Keratinocyte (primary cell): Measurements from ENCODE around the gene STKLD1. TPM values are rescaled to one million over a fixed set of nuclear protein-coding genes. Genes with fewer than 3 reads are reported as not detected.

Experiments used
- DNase-seq: peaks from one replicate; pipeline ENCODE4 v3.0.0-alpha.2; 2011; ENCODE audit warnings: low read depth, missing footprints, low spot score
- FAIRE-seq: peaks from 2 replicates; lab custom pipeline; 2011; peaks lifted over from hg19 to GRCh38; lab: Jason Lieb, UNC
- H2AFZ ChIP-seq: 2 replicates; pipeline ENCODE4 v1.6.0; 2012; ENCODE audit warnings: low read length, control low read depth, inconsistent platforms; ENCODE audit not compliant: control insufficient read depth
- H3K27ac ChIP-seq: 2 replicates; pipeline ENCODE4 v1.5.1; 2011; ENCODE audit warnings: low read length; ENCODE audit not compliant: control insufficient read depth, insufficient read depth
- H3K27me3 ChIP-seq: 3 replicates; pipeline ENCODE4 v1.6.0; 2011; ENCODE audit warnings: low read length; ENCODE audit not compliant: control insufficient read depth, insufficient read depth; ENCODE audit errors: extremely low read depth
- H3K36me3 ChIP-seq, 2 experiments: 2 replicates in 1 of 2; 3 replicates in 1 of 2; pipeline ENCODE4 v1.5.1; 2011; ENCODE audit warnings: low read length in 2 of 2, mild to moderate bottlenecking in 1 of 2; ENCODE audit not compliant: control insufficient read depth in 2 of 2, insufficient read depth in 2 of 2; ENCODE audit errors: extremely low read depth in 1 of 2
- H3K4me1 ChIP-seq: 3 replicates; pipeline ENCODE4 v1.5.1; 2011; ENCODE audit warnings: low read length; ENCODE audit not compliant: control insufficient read depth, insufficient read depth; ENCODE audit errors: extremely low read depth
- H3K4me2 ChIP-seq: 3 replicates; pipeline ENCODE4 v1.6.0; 2011; ENCODE audit warnings: low read depth, low read length; ENCODE audit not compliant: control insufficient read depth, insufficient read depth; ENCODE audit errors: extremely low read depth
- H3K4me3 ChIP-seq, 3 experiments: fragments of 200-600 bp in 1 of 3; sonication (generic) in 1 of 3; 2 replicates in 2 of 3; 3 replicates in 1 of 3; pipeline ENCODE4 v1.5.1; 2011 to 2016; ENCODE audit warnings: low read length in 3 of 3, mild to moderate bottlenecking in 3 of 3, control low read depth in 2 of 3, inconsistent platforms in 1 of 3, low read depth in 1 of 3, mixed read lengths in 1 of 3, mixed run types in 1 of 3, moderate library complexity in 1 of 3; ENCODE audit not compliant: control insufficient read depth in 2 of 3, insufficient read depth in 2 of 3; ENCODE audit errors: extremely low read depth in 1 of 3
- H3K79me2 ChIP-seq: 2 replicates; pipeline ENCODE4 v1.6.0; 2012; ENCODE audit warnings: low read length; ENCODE audit not compliant: control insufficient read depth, insufficient read depth
- H3K9ac ChIP-seq: 3 replicates; pipeline ENCODE4 v1.6.0; 2011; ENCODE audit warnings: low read length; ENCODE audit not compliant: control insufficient read depth, insufficient read depth; ENCODE audit errors: extremely low read depth
- H3K9me1 ChIP-seq: 3 replicates; pipeline ENCODE4 v1.6.0; 2011; ENCODE audit warnings: low read length; ENCODE audit not compliant: control insufficient read depth, insufficient read depth; ENCODE audit errors: extremely low read depth
- H3K9me3 ChIP-seq: 2 replicates; pipeline ENCODE4 v1.5.1; 2012; ENCODE audit warnings: low read depth, low read length; ENCODE audit not compliant: control insufficient read depth
- H4K20me1 ChIP-seq: 3 replicates; pipeline ENCODE4 v1.6.0; 2011; ENCODE audit warnings: low read length; ENCODE audit not compliant: control insufficient read depth, insufficient read depth; ENCODE audit errors: extremely low read depth
- EZH2 ChIP-seq: IDR thresholded peaks from one replicate; pipeline ENCODE4 v1.6.1; 2012; ENCODE audit warnings: inconsistent platforms, mild to moderate bottlenecking, low read length, moderate library complexity
- dilution Hi-C: fragments of 300-500 bp; cut with MboI; formaldehyde crosslinking; loops from one replicate; pipeline ENCODE4 v1.7.0; 2020; ENCODE audit warnings: low sequenced_read_pairs; ENCODE audit not compliant: extremely low pct_ligation_motif_present
- polyA plus RNA-seq, 5 experiments: library from polyadenylated mRNA; depleted of rRNA in 3 of 5; stranded (reverse) in 3 of 5; stranded (forward) in 1 of 5; unstranded in 1 of 5; fragments of >200 nt; gene quantifications; 1 replicate in 1 of 5; 2 replicates in 3 of 5; 3 replicates in 1 of 5; pipeline versions ENCODE4 v1.2.1 to v1.2.3, GENCODE V29; 2011 to 2012; ENCODE audit warnings: missing spikeins in 2 of 5, low read depth in 1 of 5, low replicate concordance in 1 of 5
- TF ChIP-seq, protein P1 (sequence below), 3 experiments: IDR thresholded peaks in 1 of 3; conservative IDR thresholded peaks in 1 of 3; optimal IDR thresholded peaks in 1 of 3; 2 replicates in 2 of 3; 3 replicates in 1 of 3; pipeline versions ENCODE3 to v1.5.1; 2011; ENCODE audit warnings: low read length in 3 of 3, mild to moderate bottlenecking in 3 of 3, moderate library complexity in 2 of 3, control low read depth in 1 of 3, inconsistent platforms in 1 of 3; ENCODE audit not compliant: insufficient read depth in 2 of 3; ENCODE audit errors: extremely low read depth in 1 of 3

The STKLD1 gene
- polyA plus RNA-seq, 1 donor (not counting 4 experiments of a cell fraction or from before 2014, with no cell fraction given): 0.77 TPM

DNA sequence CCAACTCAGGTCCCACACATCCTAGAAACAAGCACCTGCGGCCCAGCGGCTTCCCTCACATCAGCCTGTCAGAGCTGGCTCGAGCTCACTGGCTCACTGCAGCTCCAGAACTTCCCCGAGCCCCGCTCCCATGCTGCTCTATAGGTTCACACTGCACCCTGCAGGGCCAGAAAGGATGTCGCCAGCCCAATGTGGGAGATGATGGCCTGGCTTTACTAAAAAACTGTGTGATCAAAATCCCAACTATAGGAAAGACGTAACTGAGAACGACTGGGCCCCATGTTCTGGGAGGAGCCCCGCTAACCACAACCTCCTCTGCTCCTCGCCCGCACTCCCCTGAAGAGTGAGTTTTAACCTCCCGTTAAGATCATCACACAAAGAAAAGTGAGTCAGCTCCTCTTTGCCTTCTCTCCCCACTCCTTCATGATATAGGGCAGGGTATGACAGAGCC, 4.9 kb upstream of the STKLD1 start:
- Histone ChIP-seq H3K4me3 (peak overlapping the region in 2 of 3 experiments; percentile 20 to 22), H3K79me2 (peaks cover 92% of the 10 kb centered on the region), H3K27ac (peak overlapping the region; percentile 24), H3K9ac (no peak overlapping the region), H3K4me2 (peak overlapping the region; percentile 73), H3K27me3 (no peaks in the 10 kb centered on the region), H3K9me3 (no peaks in the 10 kb centered on the region), H3K36me3 (peaks cover 32 to 45% of the 10 kb centered on the region in 2 experiments), H3K4me1 (peaks cover 51% of the 10 kb centered on the region), H4K20me1 (peaks cover 61% of the 10 kb centered on the region), H2AFZ (no peak overlapping the region), H3K9me1 (peaks cover 8% of the 10 kb centered on the region)
- DNase-seq: no peak
- TF ChIP-seq, protein P1, sequence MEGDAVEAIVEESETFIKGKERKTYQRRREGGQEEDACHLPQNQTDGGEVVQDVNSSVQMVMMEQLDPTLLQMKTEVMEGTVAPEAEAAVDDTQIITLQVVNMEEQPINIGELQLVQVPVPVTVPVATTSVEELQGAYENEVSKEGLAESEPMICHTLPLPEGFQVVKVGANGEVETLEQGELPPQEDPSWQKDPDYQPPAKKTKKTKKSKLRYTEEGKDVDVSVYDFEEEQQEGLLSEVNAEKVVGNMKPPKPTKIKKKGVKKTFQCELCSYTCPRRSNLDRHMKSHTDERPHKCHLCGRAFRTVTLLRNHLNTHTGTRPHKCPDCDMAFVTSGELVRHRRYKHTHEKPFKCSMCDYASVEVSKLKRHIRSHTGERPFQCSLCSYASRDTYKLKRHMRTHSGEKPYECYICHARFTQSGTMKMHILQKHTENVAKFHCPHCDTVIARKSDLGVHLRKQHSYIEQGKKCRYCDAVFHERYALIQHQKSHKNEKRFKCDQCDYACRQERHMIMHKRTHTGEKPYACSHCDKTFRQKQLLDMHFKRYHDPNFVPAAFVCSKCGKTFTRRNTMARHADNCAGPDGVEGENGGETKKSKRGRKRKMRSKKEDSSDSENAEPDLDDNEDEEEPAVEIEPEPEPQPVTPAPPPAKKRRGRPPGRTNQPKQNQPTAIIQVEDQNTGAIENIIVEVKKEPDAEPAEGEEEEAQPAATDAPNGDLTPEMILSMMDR (optimal IDR thresholded peaks at IDR 0.05 in 1 of 3, IDR thresholded peaks at IDR 0.05 in 1 of 3, conservative IDR thresholded peaks at IDR 0.05 in 1 of 3; ENCODE audit: extremely low read depth in 1 of 3, insufficient read depth in 2 of 3, low read length in 3 of 3): peak in 1 of 3 experiments; percentile 16
- TF ChIP-seq EZH2: no peak
- dilution Hi-C loops: no loop called here
- peak; percentile 17 for FAIRE-seq

DNA sequence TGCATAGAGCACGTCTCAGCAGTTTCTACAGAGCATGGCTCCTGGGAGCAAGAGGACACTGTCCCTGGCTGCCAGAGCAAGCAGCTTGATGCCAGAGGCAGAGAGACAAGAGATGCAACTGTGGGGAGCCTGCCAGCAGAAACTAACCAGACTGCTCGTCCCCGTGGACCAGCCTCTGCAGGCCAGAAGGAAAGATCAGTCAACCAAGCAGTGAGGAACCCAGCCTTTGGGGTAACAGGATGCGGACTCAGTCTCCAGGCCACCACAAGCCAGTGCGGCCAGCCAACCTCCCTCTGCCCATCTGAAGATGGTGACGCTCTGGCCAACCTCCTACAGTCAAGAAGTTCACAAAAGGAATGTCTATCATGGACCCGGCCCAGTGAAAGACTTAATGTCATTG, 4.0 kb upstream of the STKLD1 start:
- peaks cover 53% of the 10 kb centered on the region for H3K4me1 ChIP-seq
- peaks cover 26 to 37% of the 10 kb centered on the region in 2 experiments for H3K36me3 ChIP-seq
- TF ChIP-seq, protein P1 (optimal IDR thresholded peaks at IDR 0.05 in 1 of 3, IDR thresholded peaks at IDR 0.05 in 1 of 3, conservative IDR thresholded peaks at IDR 0.05 in 1 of 3; ENCODE audit: extremely low read depth in 1 of 3, insufficient read depth in 2 of 3, low read length in 3 of 3): no peak
- TF ChIP-seq EZH2: no peak
- dilution Hi-C loops: no loop called here
- H3K9me3 ChIP-seq: no peaks in the 10 kb centered on the region
- H3K27ac ChIP-seq: no peak overlapping the region
- DNase-seq: no peak
- no peak overlapping the region for H3K4me3 ChIP-seq
- peaks cover 84% of the 10 kb centered on the region for H3K79me2 ChIP-seq
- no peak for FAIRE-seq
- H4K20me1 ChIP-seq: peaks cover 56% of the 10 kb centered on the region
- peaks cover 8% of the 10 kb centered on the region for H3K9me1 ChIP-seq
- no peaks in the 10 kb centered on the region for H3K27me3 ChIP-seq
- no peak overlapping the region for H2AFZ ChIP-seq
- H3K4me2 ChIP-seq: peak overlapping the region; percentile 73
- H3K9ac ChIP-seq: no peak overlapping the region
